HEK293T (cell line): ENCODE measurements around the gene EML5.

ENCODE experiments used
- CTCF ChIA-PET: fragments of 350-600 bp; formaldehyde crosslinking; extraction: SDS; loops from one replicate; lab custom pipeline; 2021; ENCODE audit warnings: antibody characterized with exemption, inconsistent platforms; lab: Yijun Ruan, JAX
- POLR2A ChIA-PET: fragments of 350-600 bp; formaldehyde crosslinking; extraction: SDS; loops from one replicate; lab custom pipeline; 2020; ENCODE audit warnings: antibody characterized with exemption, inconsistent platforms; lab: Yijun Ruan, JAX
- DNase-seq: peaks from one replicate; pipeline ENCODE4 v3.0.0; 2012; ENCODE audit warnings: mixed read lengths; ENCODE audit errors: extremely low spot score
- ARNT ChIP-seq: fragments of 450-650 bp; IDR thresholded peaks from 2 replicates; pipeline ENCODE4 v1.6.1; 2017; ENCODE audit warnings: mild to moderate bottlenecking
- BHLHE40 ChIP-seq: fragments of 450-650 bp; IDR thresholded peaks from 2 replicates; pipeline ENCODE4 v1.6.1; 2016; ENCODE audit warnings: mild to moderate bottlenecking, moderate library complexity, borderline replicate concordance
- CTBP1 ChIP-seq: fragments of 450-650 bp; IDR thresholded peaks from 2 replicates; pipeline ENCODE4 v1.6.1; 2016; ENCODE audit warnings: borderline replicate concordance
- ELF4 ChIP-seq: fragments of 450-650 bp; IDR thresholded peaks from 2 replicates; pipeline ENCODE4 v1.6.1; 2017; ENCODE audit warnings: antibody characterized with exemption
- FOXA1 ChIP-seq: fragments of 450-650 bp; IDR thresholded peaks from 2 replicates; pipeline ENCODE4 v1.6.1; 2016; ENCODE audit warnings: mild to moderate bottlenecking
- FOXK2 ChIP-seq: fragments of 450-650 bp; IDR thresholded peaks from 2 replicates; pipeline ENCODE4 v1.6.1; 2016; ENCODE audit warnings: mild to moderate bottlenecking
- FOXM1 ChIP-seq: fragments of 450-650 bp; IDR thresholded peaks from 2 replicates; pipeline ENCODE4 v1.6.1; 2017; ENCODE audit warnings: mild to moderate bottlenecking, borderline replicate concordance
- HDGF ChIP-seq: fragments of 450-650 bp; IDR thresholded peaks from 2 replicates; pipeline ENCODE4 v1.6.1; 2017; ENCODE audit warnings: antibody characterized with exemption, borderline replicate concordance
- L3MBTL2 ChIP-seq: fragments of 450-650 bp; conservative IDR thresholded peaks from 2 replicates; pipeline ENCODE4 v1.6.1; 2016; ENCODE audit warnings: mild to moderate bottlenecking
- LEF1 ChIP-seq: fragments of 450-650 bp; IDR thresholded peaks from 2 replicates; pipeline ENCODE4 v1.6.1; 2017; ENCODE audit warnings: mild to moderate bottlenecking, borderline replicate concordance
- NFRKB ChIP-seq: fragments of 450-650 bp; IDR thresholded peaks from 2 replicates; pipeline ENCODE4 v1.6.1; 2016; ENCODE audit warnings: mild to moderate bottlenecking, moderate library complexity
- SP1 ChIP-seq: fragments of 450-650 bp; IDR thresholded peaks from 2 replicates; pipeline ENCODE4 v1.6.1; 2017
- SUZ12 ChIP-seq: fragments of 450-650 bp; IDR thresholded peaks from 2 replicates; pipeline ENCODE4 v1.6.1; 2016; ENCODE audit warnings: mild to moderate bottlenecking
- TARDBP ChIP-seq: fragments of 450-650 bp; IDR thresholded peaks from 2 replicates; pipeline ENCODE4 v1.6.1; 2016
- ZNF384 ChIP-seq: fragments of 450-650 bp; IDR thresholded peaks from 2 replicates; pipeline ENCODE4 v1.6.1; 2016
- TF ChIP-seq, protein P1 (sequence below): fragments of 450-650 bp; IDR thresholded peaks from 2 replicates; pipeline ENCODE4 v1.6.1; 2016

The EML5 gene

DNA sequence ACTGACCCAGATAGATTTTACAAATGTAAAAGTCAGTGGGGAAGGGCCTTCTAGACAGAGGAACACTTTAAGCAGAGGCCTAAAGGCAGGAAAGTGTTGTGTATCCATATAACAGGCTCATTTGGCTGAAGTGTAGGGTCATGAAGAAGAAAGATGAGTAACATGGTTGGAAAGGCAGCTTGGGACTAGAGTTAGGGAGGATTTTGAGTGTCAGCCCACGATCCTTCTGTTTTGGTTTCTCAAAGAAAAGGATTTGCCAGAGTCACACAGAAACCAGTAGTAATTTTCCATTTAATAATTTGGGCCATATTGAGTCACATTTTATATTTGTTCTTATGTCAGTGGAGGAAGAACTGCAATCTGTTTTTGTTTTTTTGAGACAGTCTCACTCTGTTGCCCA is 153.5 kb downstream of the EML5 start:
- ChIA-PET POLR2A (no interaction called here), CTCF (no interaction called here)
- DNase-seq = no peak
- TF ChIP-seq HDGF = no peak
- TF ChIP-seq TARDBP = no peak
- TF ChIP-seq CTBP1 = no peak
- no peak for TF ChIP-seq SUZ12
- no peak for TF ChIP-seq FOXA1
- no peak for TF ChIP-seq SP1
- TF ChIP-seq FOXK2 = no peak
- TF ChIP-seq ARNT = no peak
- TF ChIP-seq ELF4 = no peak
- TF ChIP-seq, protein P1, sequence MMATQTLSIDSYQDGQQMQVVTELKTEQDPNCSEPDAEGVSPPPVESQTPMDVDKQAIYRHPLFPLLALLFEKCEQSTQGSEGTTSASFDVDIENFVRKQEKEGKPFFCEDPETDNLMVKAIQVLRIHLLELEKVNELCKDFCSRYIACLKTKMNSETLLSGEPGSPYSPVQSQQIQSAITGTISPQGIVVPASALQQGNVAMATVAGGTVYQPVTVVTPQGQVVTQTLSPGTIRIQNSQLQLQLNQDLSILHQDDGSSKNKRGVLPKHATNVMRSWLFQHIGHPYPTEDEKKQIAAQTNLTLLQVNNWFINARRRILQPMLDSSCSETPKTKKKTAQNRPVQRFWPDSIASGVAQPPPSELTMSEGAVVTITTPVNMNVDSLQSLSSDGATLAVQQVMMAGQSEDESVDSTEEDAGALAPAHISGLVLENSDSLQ = no peak
- no peak for TF ChIP-seq NFRKB
- no peak for TF ChIP-seq BHLHE40
- no peak for TF ChIP-seq L3MBTL2

DNA sequence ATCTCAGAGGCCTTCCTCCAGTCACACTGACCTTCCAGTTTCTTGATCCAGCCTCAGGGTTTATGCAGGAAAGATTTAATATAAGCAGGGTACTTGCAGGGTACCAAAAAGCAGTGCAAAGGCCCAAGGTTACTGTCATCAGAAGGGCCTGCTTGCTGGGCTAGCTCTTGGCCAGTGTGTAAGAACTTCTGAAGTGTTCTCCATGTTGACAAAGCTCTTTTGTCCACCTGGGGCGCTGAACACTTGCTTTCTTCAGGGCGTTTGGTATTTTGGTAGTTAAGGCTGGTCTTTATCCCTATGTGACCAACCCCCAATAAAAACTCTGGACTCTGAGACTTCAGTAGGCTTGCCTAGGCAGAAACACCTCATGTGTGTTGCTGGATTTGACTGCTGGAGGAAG is 160.2 kb downstream of the EML5 start:
- ChIA-PET CTCF (no interaction called here), POLR2A (no interaction called here)
- TF ChIP-seq, protein P1 = no peak
- TF ChIP-seq CTBP1 (no peak), BHLHE40 (no peak), ZNF384 (no peak), NFRKB (no peak), HDGF (no peak), LEF1 (no peak), FOXM1 (no peak), ELF4 (no peak)
- DNase-seq = no peak

DNA sequence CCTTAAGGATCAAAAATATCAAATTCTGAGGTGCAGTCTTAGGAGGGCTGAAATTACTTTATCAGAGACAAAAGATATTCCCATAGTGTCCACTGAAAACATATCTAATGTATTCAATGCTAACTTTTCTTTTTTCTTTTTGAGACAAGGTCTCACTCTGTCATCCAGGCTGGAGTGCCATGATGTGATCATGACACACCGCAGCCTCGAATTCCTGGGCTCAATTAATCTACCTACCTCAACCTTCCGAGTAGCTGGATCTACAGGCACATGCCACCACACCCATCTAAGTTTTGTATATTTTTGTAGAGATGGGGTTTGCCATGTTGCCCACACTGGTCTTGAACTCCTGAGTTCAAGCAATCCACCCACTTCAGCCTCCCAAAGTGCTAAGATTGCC is 161.7 kb downstream of the EML5 start:
- CTCF ChIA-PET = no interaction called here
- POLR2A ChIA-PET = no interaction called here
- no peak for TF ChIP-seq FOXK2
- TF ChIP-seq BHLHE40 = no peak
- TF ChIP-seq FOXM1 = no peak
- TF ChIP-seq HDGF = no peak
- no peak for TF ChIP-seq SP1
- DNase-seq = no peak

DNA sequence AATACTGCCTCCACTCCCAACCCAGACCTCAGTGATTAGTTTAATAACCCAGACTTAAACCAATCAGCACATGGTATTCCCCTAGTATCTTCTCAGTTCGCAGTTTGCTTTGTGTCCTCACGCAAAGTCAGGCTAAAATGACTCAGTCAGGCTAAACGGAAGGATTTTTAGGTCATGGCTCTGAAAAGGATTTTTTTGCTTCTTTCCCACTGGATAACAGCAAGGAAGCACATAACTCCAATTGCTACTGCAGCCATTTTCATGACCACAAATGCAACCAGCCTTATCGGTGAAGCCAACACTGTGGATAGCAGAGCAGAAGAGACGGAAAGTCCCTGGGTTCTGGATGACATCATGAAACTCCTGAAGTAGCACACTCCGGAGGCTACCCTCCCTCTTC is 162.2 kb downstream of the EML5 start:
- TF ChIP-seq ARNT = no peak
- TF ChIP-seq, protein P1 = no peak
- TF ChIP-seq CTBP1 = no peak
- no peak for TF ChIP-seq BHLHE40
- ChIA-PET CTCF (no interaction called here), POLR2A (no interaction called here)
- DNase-seq = no peak

DNA sequence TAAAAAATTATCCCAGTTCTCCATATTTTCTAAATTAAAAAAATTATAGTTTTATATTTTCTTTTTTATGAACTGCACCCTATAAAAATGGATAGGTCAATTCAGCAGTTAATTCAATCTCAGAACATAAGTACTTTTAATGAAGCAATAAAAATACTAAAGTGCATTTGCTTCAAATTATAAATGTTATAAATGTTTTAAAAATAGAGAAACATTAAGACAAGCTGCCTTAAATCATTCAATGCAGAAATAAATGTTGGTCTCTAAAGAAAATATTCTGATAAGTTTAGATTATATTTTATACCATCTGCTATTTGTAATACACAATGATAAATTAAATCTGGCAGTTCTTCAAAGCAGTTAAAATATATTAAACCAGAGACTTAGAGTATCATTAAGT is 164.3 kb downstream of the EML5 start:
- POLR2A ChIA-PET = no interaction called here
- no peak for TF ChIP-seq FOXK2
- no peak for TF ChIP-seq BHLHE40
- no peak for TF ChIP-seq FOXM1
- TF ChIP-seq LEF1 = no peak
- CTCF ChIA-PET = no interaction called here
- DNase-seq = no peak

DNA sequence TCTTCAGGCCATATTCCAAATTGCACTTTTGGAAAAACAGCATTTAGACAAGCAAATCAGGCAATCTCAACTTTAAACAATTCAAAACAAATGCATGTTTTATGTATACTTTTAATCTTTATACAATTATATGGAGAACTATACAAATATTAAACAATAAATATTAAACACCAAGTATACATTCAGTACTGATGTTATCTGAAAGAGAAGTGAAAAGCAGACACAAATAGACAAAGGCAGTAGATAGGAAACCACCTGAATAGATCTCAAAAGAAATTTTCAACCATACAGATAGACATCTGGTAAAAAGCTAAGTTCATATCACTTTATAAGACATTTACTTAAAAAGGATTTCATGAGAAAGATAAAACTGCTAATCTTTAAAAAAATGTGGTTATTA is 164.7 kb downstream of the EML5 start:
- ChIA-PET CTCF (no interaction called here), POLR2A (no interaction called here)
- no peak for DNase-seq
- TF ChIP-seq LEF1 (no peak), BHLHE40 (no peak), FOXK2 (no peak), FOXM1 (no peak), L3MBTL2 (no peak), SP1 (no peak), NFRKB (no peak)
- TF ChIP-seq, protein P1 = no peak

DNA sequence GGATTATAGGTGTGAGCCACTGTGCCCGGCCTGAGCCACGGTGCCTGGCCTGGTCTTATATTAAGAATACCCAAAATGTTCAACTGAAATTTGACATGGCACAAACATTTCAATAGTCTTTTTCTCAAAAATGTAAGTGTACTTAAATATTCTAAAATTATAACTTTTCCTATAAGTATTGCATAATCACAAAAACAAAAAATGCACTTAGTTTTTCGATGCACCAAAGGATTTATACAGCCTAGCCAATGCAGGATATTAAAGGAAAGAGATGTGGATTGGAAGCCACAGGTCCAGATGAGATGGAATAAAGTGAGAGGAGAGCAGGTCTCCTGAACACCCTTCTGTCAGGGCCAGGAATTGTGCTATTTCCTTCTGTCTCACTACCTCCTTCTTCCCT is 167.1 kb downstream of the EML5 start:
- TF ChIP-seq SP1 (no peak), ARNT (no peak), BHLHE40 (no peak), L3MBTL2 (no peak)
- POLR2A ChIA-PET = no interaction called here
- CTCF ChIA-PET = no interaction called here
- no peak for DNase-seq
